ENCODE measurements around the gene ZNF664.

ZNF664 gene

DNA sequence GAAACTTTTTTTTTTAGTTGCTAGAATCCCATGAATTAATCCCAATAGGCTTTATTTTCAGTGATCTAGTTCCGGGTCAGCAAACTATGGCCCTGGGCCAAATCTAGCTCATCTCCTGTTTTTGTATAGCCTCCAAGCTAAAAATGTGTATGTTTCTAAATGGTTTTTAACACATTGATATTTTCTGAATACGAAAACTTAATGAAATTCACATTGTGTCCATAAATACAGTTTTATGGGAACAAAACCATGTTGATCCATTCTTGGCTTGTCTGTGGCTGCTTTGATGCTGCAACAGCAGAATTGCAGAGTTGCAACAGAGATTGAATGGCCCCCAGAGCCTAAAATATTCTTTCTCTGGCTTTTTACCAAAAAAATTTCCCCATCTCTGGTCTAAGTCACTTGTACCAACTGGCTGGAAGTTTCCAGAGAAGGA lies 47.5 kb downstream of the ZNF664 start:
- TF ChIP-seq, protein P1, sequence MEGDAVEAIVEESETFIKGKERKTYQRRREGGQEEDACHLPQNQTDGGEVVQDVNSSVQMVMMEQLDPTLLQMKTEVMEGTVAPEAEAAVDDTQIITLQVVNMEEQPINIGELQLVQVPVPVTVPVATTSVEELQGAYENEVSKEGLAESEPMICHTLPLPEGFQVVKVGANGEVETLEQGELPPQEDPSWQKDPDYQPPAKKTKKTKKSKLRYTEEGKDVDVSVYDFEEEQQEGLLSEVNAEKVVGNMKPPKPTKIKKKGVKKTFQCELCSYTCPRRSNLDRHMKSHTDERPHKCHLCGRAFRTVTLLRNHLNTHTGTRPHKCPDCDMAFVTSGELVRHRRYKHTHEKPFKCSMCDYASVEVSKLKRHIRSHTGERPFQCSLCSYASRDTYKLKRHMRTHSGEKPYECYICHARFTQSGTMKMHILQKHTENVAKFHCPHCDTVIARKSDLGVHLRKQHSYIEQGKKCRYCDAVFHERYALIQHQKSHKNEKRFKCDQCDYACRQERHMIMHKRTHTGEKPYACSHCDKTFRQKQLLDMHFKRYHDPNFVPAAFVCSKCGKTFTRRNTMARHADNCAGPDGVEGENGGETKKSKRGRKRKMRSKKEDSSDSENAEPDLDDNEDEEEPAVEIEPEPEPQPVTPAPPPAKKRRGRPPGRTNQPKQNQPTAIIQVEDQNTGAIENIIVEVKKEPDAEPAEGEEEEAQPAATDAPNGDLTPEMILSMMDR (IDR thresholded peaks at IDR 0.05; ENCODE audit: insufficient read depth, low read length, poor library complexity, severe bottlenecking), result no peak
- Histone ChIP-seq H3K4me3 (replicated peaks; ENCODE audit: low read depth, low read length) (no peak overlapping the region), H3K27me3 (replicated peaks; ENCODE audit: control insufficient read depth, insufficient read depth, low read length) (no peaks in the 10 kb centered on the region), H3K36me3 (ENCODE audit: control insufficient read depth, insufficient read depth, low read length) (no peaks in the 10 kb centered on the region)
- no peak for DNase-seq (ENCODE audit: extremely low read depth, insufficient read length)

GRCh38 chr12:124021007-124021406 lies 48.0 kb downstream of the ZNF664 start:
- Histone ChIP-seq H3K4me3 (replicated peaks; ENCODE audit: low read depth, low read length) (no peak overlapping the region), H3K36me3 (ENCODE audit: control insufficient read depth, insufficient read depth, low read length) (no peaks in the 10 kb centered on the region), H3K27me3 (replicated peaks; ENCODE audit: control insufficient read depth, insufficient read depth, low read length) (no peaks in the 10 kb centered on the region)
- TF ChIP-seq, protein P1 (IDR thresholded peaks at IDR 0.05; ENCODE audit: insufficient read depth, low read length, poor library complexity, severe bottlenecking), result no peak
- DNase-seq (ENCODE audit: extremely low read depth, insufficient read length), result no peak

DNA sequence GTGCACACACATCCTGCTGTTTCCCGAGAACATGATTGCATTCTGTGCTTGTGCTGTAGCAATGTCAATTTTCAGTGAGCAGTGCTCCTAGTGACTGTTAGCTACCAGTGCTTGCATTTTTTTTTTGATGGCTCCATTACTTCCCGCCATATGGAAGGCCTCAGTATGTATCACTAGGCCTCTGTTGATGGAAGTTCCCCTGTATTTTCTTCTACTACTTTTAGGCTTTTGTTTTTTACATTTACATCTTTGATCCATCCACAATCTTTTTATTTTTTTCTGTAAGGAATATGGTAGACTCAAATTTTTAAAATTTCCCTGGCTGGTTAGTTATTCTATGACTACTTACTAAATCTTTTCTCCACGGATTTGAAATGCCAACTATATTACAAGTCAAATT lies 49.1 kb downstream of the ZNF664 start:
- H3K4me3 ChIP-seq (replicated peaks; ENCODE audit: low read depth, low read length), result no peak overlapping the region
- no peaks in the 10 kb centered on the region for H3K27me3 ChIP-seq (replicated peaks; ENCODE audit: control insufficient read depth, insufficient read depth, low read length)
- TF ChIP-seq, protein P1 (IDR thresholded peaks at IDR 0.05; ENCODE audit: insufficient read depth, low read length, poor library complexity, severe bottlenecking), result no peak
- DNase-seq (ENCODE audit: extremely low read depth, insufficient read length), result no peak
- H3K36me3 ChIP-seq (ENCODE audit: control insufficient read depth, insufficient read depth, low read length), result no peaks in the 10 kb centered on the region

DNA sequence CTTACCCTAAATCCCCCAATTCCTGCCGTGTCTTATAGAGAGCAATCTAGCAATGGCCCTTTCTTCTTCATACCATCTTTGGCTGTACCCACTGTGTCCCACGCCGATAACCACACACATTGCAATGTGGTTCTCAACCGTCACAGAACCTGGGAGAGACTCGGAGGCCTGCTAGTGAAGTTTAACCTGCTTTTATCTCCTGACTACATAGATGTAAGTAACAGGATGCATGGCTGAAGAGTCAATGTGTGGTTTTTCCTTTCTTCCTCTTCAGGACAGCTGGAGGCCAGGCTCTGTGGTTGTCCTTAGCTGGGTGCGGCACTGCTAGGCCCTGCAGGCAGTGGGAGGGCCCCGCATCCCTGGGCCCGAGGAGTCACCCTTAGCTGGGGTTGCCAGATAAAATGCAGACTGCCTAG lies 51.3 kb downstream of the ZNF664 start:
- Histone ChIP-seq H3K36me3 (ENCODE audit: control insufficient read depth, insufficient read depth, low read length) (no peaks in the 10 kb centered on the region), H3K27me3 (replicated peaks; ENCODE audit: control insufficient read depth, insufficient read depth, low read length) (no peaks in the 10 kb centered on the region), H3K4me3 (replicated peaks; ENCODE audit: low read depth, low read length) (no peak overlapping the region)
- TF ChIP-seq, protein P1 (IDR thresholded peaks at IDR 0.05; ENCODE audit: insufficient read depth, low read length, poor library complexity, severe bottlenecking), result no peak
- no peak for DNase-seq (ENCODE audit: extremely low read depth, insufficient read length)

DNA sequence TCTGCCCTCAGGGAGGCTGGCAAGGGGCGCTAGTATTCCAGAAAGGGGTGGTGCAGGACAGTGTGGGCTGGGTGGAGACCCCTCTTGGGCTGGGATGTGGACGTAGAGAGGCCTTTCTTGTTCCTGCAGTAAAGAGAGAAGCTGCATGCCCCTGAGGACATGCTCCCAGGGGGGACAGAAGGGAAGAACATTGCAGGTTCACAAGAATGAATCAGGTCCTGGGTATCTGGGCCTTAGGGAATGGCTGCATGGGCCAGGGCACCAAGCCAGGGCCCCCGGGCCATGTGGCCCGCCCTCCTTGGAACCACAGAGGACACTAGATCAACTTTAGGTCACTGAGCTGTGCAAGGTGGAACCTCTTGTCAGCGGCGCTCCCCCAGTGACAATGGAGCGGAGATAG lies 51.8 kb downstream of the ZNF664 start:
- TF ChIP-seq, protein P1 (IDR thresholded peaks at IDR 0.05; ENCODE audit: insufficient read depth, low read length, poor library complexity, severe bottlenecking), result no peak
- Histone ChIP-seq H3K36me3 (ENCODE audit: control insufficient read depth, insufficient read depth, low read length) (no peaks in the 10 kb centered on the region), H3K27me3 (replicated peaks; ENCODE audit: control insufficient read depth, insufficient read depth, low read length) (no peaks in the 10 kb centered on the region), H3K4me3 (replicated peaks; ENCODE audit: low read depth, low read length) (no peak overlapping the region)
- DNase-seq (ENCODE audit: extremely low read depth, insufficient read length), result no peak

DNA sequence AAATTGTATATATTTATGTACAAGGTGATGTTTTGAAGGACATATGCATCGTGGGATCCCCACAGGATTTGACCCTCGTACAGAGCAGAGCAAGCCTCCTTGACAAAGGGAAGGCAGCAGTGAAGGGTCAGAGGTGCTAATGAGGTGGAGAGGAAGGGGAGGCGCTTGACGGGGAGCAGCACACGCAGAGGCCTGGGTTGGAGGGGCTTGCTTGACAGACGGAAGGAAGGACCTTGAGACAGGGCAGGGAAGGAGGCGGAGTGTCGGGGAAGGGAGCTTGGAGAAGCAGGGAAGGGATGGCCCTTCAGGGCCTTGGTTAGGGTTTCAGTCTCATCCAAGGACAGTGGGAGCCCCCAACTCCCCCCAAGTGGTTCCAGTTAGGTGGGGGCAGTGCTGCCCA lies 52.6 kb downstream of the ZNF664 start:
- no peak for DNase-seq (ENCODE audit: extremely low read depth, insufficient read length)
- TF ChIP-seq, protein P1 (IDR thresholded peaks at IDR 0.05; ENCODE audit: insufficient read depth, low read length, poor library complexity, severe bottlenecking), result no peak
- Histone ChIP-seq H3K36me3 (ENCODE audit: control insufficient read depth, insufficient read depth, low read length) (no peaks in the 10 kb centered on the region), H3K27me3 (replicated peaks; ENCODE audit: control insufficient read depth, insufficient read depth, low read length) (no peaks in the 10 kb centered on the region), H3K4me3 (replicated peaks; ENCODE audit: low read depth, low read length) (no peak overlapping the region)

Measured in GM06990 (cell line).